ENCODE data around the gene STARD10.

DNA sequence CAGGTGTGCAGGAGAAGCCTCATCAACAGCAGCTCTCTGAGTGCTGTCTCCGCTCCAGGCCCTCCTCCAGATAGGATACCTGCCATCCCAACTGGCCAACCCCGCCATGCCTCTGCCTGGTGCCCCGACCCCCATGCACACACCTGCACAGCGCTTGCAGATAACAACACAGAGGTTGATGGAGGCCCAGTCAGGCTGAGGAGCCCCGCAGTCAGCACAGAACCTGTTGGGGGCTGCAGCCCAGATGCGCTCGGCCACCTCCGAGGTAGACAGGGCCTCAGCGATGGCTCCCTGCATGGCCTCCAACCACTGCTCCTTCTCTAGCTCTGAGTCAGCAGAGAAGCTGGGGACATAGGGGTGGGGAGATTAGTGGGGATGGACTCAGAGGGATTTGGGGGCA lies 86.8 kb downstream of the STARD10 start:
- TF ChIP-seq CTCF (IDR thresholded peaks at IDR 0.05; ENCODE audit: low read depth, low read length, missing input control) (no peak), MAX (IDR thresholded peaks at IDR 0.05) (no peak), REST (IDR thresholded peaks at IDR 0.05) (no peak), NR2F2 (IDR thresholded peaks at IDR 0.05) (no peak), HNF4A (conservative IDR thresholded peaks at IDR 0.05) (no peak), EGR1 (IDR thresholded peaks at IDR 0.05; ENCODE audit: low read depth in 2 of 2) (no peak), TAF1 (conservative IDR thresholded peaks at IDR 0.05) (no peak)
- TF ChIP-seq, protein P1, sequence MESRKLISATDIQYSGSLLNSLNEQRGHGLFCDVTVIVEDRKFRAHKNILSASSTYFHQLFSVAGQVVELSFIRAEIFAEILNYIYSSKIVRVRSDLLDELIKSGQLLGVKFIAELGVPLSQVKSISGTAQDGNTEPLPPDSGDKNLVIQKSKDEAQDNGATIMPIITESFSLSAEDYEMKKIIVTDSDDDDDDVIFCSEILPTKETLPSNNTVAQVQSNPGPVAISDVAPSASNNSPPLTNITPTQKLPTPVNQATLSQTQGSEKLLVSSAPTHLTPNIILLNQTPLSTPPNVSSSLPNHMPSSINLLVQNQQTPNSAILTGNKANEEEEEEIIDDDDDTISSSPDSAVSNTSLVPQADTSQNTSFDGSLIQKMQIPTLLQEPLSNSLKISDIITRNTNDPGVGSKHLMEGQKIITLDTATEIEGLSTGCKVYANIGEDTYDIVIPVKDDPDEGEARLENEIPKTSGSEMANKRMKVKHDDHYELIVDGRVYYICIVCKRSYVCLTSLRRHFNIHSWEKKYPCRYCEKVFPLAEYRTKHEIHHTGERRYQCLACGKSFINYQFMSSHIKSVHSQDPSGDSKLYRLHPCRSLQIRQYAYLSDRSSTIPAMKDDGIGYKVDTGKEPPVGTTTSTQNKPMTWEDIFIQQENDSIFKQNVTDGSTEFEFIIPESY (IDR thresholded peaks at IDR 0.05), result no peak
